ENCODE measurements around the gene NFATC1.

NFATC1 gene

DNA sequence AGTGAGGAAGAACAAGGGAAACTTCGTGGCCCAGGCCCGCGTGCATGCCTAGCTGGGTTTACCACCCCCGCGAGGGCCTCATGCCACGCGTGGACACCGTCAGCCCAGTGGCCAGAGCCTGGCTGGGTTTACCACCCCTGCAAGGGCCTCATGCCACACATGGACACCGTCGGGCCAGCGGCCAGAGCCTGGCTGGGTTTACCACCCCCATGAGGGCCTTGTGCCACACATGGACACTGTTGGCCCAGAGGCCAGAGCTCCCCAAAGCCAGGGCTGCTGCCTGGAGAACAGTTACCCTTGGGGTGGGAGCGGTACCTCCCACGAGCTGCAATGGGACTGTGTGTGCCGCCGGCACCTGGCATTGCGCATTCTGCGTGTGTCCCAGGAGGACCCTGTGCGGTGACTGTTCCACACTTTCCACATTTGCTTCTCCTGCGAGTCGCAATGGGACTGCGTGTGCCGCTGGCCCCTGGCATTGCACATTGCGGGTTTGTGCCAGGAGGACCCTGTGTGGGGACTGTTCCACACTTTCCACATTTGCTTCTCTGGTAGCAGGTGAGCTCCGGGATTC, 178.3 kb downstream of the NFATC1 start:
- Histone ChIP-seq H3K9ac (no peak overlapping the region), H3K27me3 (ENCODE audit: control insufficient read depth, insufficient read depth, low read length) (no peaks in the 10 kb centered on the region), H3K79me2 (no peaks in the 10 kb centered on the region), H3K36me3 (ENCODE audit: control insufficient read depth, insufficient read depth, low read length) (no peaks in the 10 kb centered on the region), H3K4me3 (ENCODE audit: low read depth, low read length) (no peak overlapping the region), H3K27ac (no peak overlapping the region), H2AFZ (no peak overlapping the region), H3K4me2 (ENCODE audit: low read length) (no peak overlapping the region), H3K4me1 (no peaks in the 10 kb centered on the region), H3K9me3 (ENCODE audit: control insufficient read depth, low read length) (peaks cover 5% of the 10 kb centered on the region)
- TF ChIP-seq, protein P1, sequence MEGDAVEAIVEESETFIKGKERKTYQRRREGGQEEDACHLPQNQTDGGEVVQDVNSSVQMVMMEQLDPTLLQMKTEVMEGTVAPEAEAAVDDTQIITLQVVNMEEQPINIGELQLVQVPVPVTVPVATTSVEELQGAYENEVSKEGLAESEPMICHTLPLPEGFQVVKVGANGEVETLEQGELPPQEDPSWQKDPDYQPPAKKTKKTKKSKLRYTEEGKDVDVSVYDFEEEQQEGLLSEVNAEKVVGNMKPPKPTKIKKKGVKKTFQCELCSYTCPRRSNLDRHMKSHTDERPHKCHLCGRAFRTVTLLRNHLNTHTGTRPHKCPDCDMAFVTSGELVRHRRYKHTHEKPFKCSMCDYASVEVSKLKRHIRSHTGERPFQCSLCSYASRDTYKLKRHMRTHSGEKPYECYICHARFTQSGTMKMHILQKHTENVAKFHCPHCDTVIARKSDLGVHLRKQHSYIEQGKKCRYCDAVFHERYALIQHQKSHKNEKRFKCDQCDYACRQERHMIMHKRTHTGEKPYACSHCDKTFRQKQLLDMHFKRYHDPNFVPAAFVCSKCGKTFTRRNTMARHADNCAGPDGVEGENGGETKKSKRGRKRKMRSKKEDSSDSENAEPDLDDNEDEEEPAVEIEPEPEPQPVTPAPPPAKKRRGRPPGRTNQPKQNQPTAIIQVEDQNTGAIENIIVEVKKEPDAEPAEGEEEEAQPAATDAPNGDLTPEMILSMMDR (IDR thresholded peaks at IDR 0.05) = no peak

DNA sequence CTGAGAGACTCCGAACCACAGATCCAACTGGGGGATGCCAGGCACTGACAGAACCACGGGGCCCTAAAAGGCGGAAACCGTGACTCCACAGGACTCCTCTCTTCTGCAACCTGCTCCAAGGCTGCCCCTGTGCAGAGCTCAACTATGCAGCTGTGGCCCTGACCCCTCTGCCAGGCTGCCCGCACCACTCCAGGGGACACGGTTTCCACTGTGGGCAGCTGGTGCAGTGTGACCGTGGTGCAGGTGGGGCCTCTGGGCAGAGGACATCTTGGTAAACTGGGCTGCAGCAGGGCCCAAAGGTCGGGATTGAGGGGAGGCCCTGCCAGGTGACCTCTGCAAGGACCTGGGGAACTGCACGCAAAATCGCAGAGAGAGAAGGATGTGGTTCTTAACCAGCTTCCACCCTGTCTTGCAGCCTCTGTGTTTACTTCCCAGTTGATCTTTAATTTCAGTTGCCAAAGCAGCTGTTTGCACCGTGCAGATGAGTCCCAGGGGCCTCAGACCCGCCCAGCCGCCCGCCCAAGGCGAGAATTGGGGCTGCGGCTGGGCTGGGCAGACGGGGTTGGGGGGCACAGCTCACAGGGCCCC, 179.3 kb downstream of the NFATC1 start:
- H3K36me3 ChIP-seq (ENCODE audit: control insufficient read depth, insufficient read depth, low read length) = no peaks in the 10 kb centered on the region
- H2AFZ ChIP-seq = no peak overlapping the region
- H3K4me3 ChIP-seq (ENCODE audit: low read depth, low read length) = no peak overlapping the region
- peaks cover 5% of the 10 kb centered on the region for H3K9me3 ChIP-seq (ENCODE audit: control insufficient read depth, low read length)
- no peak overlapping the region for H3K9ac ChIP-seq
- no peak overlapping the region for H3K4me2 ChIP-seq (ENCODE audit: low read length)
- H3K79me2 ChIP-seq = no peaks in the 10 kb centered on the region
- TF ChIP-seq, protein P1 (IDR thresholded peaks at IDR 0.05) = no peak
- no peaks in the 10 kb centered on the region for H3K27me3 ChIP-seq (ENCODE audit: control insufficient read depth, insufficient read depth, low read length)
- H3K4me1 ChIP-seq = no peaks in the 10 kb centered on the region
- no peak overlapping the region for H3K27ac ChIP-seq

- Histone ChIP-seq H3K36me3 (ENCODE audit: control insufficient read depth, insufficient read depth, low read length) (no peaks in the 10 kb centered on the region), H3K4me1 (no peaks in the 10 kb centered on the region), H3K9ac (no peak overlapping the region), H3K27me3 (ENCODE audit: control insufficient read depth, insufficient read depth, low read length) (no peaks in the 10 kb centered on the region), H3K4me3 (ENCODE audit: low read depth, low read length) (no peak overlapping the region), H2AFZ (no peak overlapping the region), H3K4me2 (ENCODE audit: low read length) (no peak overlapping the region), H3K27ac (no peak overlapping the region), H3K9me3 (ENCODE audit: control insufficient read depth, low read length) (peaks cover 5% of the 10 kb centered on the region), H3K79me2 (no peaks in the 10 kb centered on the region)
- TF ChIP-seq, protein P1 (IDR thresholded peaks at IDR 0.05) = no peak
Measured at GRCh38 chr18:79575891-79576685, 180.4 kb downstream of the NFATC1 start.

DNA sequence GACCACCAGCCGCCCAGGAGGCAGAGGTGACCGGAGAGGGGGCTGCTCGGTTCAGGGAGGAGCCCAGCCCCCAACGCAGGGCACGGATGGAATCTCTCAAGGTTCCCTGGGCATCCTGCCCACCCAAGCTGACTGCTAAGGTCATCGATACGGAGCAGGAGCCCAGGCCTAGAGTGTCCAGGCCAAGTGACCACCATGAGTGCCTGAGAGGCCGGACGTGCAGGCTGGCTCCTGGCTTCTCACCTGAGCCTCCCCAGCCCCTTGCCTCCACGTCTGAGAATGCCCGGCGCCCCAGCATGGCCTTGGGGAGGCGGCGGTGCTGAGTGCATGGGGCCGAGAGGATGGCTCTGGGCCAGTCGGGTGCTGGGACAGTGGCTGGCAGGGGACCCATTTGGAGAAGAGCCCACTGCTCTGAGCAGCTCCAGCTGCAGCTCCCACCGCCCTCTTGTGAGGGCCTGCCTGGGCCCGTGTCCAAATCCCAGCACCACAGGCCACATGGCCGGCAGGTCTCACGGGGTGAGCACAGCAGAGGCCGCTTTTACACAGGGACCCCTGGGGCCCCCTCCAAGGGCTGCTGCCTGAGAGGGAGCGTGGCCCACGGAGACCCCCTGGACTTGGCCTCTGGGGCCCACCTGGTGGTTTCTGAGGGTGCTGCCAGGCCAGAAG, 181.1 kb downstream of the NFATC1 start:
- Histone ChIP-seq H3K4me3 (ENCODE audit: low read depth, low read length) (no peak overlapping the region), H3K27ac (no peak overlapping the region), H3K9ac (no peak overlapping the region), H3K27me3 (ENCODE audit: control insufficient read depth, insufficient read depth, low read length) (no peaks in the 10 kb centered on the region), H3K9me3 (ENCODE audit: control insufficient read depth, low read length) (peaks cover 5% of the 10 kb centered on the region), H2AFZ (no peak overlapping the region), H3K4me2 (ENCODE audit: low read length) (no peak overlapping the region), H3K36me3 (ENCODE audit: control insufficient read depth, insufficient read depth, low read length) (no peaks in the 10 kb centered on the region), H3K79me2 (no peaks in the 10 kb centered on the region), H3K4me1 (no peaks in the 10 kb centered on the region)
- TF ChIP-seq, protein P1 (IDR thresholded peaks at IDR 0.05) = no peak

All from parathyroid adenoma (tissue), 2 donors.